Measurements from ENCODE around the gene RPS16. TPM values are rescaled to one million over a fixed set of nuclear protein-coding genes. Genes with fewer than 3 reads are reported as not detected.

RPS16 gene
- total and polyA plus RNA-seq, 2 of the 13 experiments (the other 11 are each of a cell fraction or from before 2014, with no cell fraction given): 488 to 2,583 TPM

DNA sequence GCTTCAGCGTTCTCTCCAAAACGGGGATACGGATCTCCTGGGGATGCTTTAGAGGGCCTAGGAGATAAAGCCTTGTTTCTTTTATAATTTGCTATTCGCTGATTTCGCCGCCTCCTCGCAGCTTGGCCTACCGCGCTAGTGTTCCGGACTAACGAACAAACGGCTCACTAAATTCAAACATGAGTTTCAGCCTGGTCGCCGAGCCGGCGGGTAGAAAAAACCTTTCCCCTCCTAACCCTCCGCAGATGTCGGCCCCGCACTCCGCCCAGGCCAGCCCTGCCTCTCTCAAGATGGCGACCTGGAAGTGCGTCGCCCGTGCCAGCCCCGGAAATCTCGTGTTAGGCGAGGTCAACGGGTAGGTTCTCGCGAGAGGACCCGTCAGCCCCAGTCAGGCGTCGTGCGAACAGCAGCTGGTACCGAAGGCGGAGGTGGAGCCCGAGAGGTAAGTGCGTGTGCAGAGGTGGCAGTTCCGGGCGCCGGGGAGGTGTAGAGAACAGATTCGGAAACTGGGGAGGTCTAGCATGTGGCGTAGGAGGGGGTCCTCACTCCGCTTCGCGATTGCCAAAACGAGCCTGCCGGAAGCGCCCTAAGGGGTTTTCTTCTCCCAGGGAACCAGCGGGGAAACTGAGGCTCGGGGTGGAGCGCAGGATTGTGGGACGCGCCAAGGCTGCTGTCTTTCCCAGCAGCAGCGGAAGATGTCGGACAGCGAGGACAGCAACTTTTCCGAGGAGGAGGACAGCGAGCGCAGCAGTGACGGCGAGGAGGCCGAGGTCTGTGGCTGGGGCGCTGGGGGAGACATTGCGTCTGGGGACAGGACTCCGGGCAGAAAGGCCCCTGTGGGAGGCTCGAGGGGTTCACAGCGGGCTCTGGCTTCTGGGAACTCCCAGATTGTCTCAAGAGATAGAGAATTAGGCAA, 9.7 kb upstream of the RPS16 start, which contains the start of gene SUPT5H (continued):
- TF ChIP-seq, protein P1, sequence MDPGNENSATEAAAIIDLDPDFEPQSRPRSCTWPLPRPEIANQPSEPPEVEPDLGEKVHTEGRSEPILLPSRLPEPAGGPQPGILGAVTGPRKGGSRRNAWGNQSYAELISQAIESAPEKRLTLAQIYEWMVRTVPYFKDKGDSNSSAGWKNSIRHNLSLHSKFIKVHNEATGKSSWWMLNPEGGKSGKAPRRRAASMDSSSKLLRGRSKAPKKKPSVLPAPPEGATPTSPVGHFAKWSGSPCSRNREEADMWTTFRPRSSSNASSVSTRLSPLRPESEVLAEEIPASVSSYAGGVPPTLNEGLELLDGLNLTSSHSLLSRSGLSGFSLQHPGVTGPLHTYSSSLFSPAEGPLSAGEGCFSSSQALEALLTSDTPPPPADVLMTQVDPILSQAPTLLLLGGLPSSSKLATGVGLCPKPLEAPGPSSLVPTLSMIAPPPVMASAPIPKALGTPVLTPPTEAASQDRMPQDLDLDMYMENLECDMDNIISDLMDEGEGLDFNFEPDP (CRISPR knock-in tag; conservative IDR thresholded peaks at IDR 0.05): no peak
- TF ChIP-seq SALL2 (CRISPR knock-in tag; IDR thresholded peaks at IDR 0.05) (peak; percentile 82; the same call in 1 of the 2 replicates), SMAD3 (CRISPR knock-in tag; IDR thresholded peaks at IDR 0.05) (no peak), SIX4 (CRISPR knock-in tag; IDR thresholded peaks at IDR 0.05) (0 out of 2 replicates have a peak, but pooled peaks have one; percentile 48), ZNF782 (CRISPR knock-in tag; IDR thresholded peaks at IDR 0.05; ENCODE audit: borderline replicate concordance) (no peak), SP5 (CRISPR knock-in tag; IDR thresholded peaks at IDR 0.05; ENCODE audit: borderline replicate concordance, low read depth) (peak; percentile 55; the same call in 1 of the 2 replicates), NKX3-1 (CRISPR knock-in tag; IDR thresholded peaks at IDR 0.05) (no peak; the same call in 1 of the 2 replicates), ATAD3A (CRISPR knock-in tag; IDR thresholded peaks at IDR 0.05) (no peak), HIVEP1 (CRISPR knock-in tag; IDR thresholded peaks at IDR 0.05) (peak; percentile 93), ZNF749 (CRISPR knock-in tag; IDR thresholded peaks at IDR 0.05; ENCODE audit: borderline replicate concordance) (no peak), ZEB1 (IDR thresholded peaks at IDR 0.05; ENCODE audit: insufficient replicate concordance, low read depth) (no peak), KDM6A (CRISPR knock-in tag; IDR thresholded peaks at IDR 0.05; ENCODE audit: low read depth) (no peak), HNRNPLL (IDR thresholded peaks at IDR 0.05; ENCODE audit: low read depth, low read length, poor library complexity, severe bottlenecking) (peak; percentile 91), KDM3A (CRISPR knock-in tag; IDR thresholded peaks at IDR 0.05; ENCODE audit: low read depth) (peak; percentile 76; the same call in 1 of the 2 replicates)
- TF ChIP-seq, protein P2, sequence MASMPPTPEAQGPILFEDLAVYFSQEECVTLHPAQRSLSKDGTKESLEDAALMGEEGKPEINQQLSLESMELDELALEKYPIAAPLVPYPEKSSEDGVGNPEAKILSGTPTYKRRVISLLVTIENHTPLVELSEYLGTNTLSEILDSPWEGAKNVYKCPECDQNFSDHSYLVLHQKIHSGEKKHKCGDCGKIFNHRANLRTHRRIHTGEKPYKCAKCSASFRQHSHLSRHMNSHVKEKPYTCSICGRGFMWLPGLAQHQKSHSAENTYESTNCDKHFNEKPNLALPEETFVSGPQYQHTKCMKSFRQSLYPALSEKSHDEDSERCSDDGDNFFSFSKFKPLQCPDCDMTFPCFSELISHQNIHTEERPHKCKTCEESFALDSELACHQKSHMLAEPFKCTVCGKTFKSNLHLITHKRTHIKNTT (CRISPR knock-in tag; IDR thresholded peaks at IDR 0.05): no peak
- TF ChIP-seq, protein P3, sequence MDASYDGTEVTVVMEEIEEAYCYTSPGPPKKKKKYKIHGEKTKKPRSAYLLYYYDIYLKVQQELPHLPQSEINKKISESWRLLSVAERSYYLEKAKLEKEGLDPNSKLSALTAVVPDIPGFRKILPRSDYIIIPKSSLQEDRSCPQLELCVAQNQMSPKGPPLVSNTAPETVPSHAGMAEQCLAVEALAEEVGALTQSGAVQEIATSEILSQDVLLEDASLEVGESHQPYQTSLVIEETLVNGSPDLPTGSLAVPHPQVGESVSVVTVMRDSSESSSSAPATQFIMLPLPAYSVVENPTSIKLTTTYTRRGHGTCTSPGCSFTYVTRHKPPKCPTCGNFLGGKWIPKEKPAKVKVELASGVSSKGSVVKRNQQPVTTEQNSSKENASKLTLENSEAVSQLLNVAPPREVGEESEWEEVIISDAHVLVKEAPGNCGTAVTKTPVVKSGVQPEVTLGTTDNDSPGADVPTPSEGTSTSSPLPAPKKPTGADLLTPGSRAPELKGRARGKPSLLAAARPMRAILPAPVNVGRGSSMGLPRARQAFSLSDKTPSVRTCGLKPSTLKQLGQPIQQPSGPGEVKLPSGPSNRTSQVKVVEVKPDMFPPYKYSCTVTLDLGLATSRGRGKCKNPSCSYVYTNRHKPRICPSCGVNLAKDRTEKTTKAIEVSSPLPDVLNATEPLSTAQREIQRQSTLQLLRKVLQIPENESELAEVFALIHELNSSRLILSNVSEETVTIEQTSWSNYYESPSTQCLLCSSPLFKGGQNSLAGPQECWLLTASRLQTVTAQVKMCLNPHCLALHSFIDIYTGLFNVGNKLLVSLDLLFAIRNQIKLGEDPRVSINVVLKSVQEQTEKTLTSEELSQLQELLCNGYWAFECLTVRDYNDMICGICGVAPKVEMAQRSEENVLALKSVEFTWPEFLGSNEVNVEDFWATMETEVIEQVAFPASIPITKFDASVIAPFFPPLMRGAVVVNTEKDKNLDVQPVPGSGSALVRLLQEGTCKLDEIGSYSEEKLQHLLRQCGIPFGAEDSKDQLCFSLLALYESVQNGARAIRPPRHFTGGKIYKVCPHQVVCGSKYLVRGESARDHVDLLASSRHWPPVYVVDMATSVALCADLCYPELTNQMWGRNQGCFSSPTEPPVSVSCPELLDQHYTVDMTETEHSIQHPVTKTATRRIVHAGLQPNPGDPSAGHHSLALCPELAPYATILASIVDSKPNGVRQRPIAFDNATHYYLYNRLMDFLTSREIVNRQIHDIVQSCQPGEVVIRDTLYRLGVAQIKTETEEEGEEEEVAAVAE (CRISPR knock-in tag; IDR thresholded peaks at IDR 0.05; ENCODE audit: borderline replicate concordance): peak; percentile 73; the same call in 1 of the 2 replicates

All from HepG2 (cell line).